PC-9 (cell line): ENCODE results near the gene GGN. TPM values are rescaled to one million over a fixed set of nuclear protein-coding genes. Genes with fewer than 3 reads are reported as not detected.
A peak's percentile ranks its signal among the peaks of the same experiment; 100 is the strongest.

Experiments used
- Bru-seq: library from RNA; stranded (reverse); fragments of 400-500 nt; gene quantifications from one replicate; lab custom pipeline; 2021; lab: Mats Ljungman, UMichigan
- BruChase-seq, 2 experiments: library from RNA; stranded (reverse); fragments of 400-500 nt; gene quantifications; one replicate each; lab custom pipeline; 2021; lab: Mats Ljungman, UMichigan
- BruUV-seq: library from RNA; stranded (reverse); fragments of 400-500 nt; replicated peaks from 2 replicates; lab custom pipeline; 2021; lab: Mats Ljungman, UMichigan
- CTCF ChIA-PET: fragments of 300-600 bp; sonication (Branson Sonifier 250); formaldehyde crosslinking; loops from one replicate; lab custom pipeline; 2022; ENCODE audit warnings: antibody characterized with exemption; lab: Charles Lee
- POLR2A ChIA-PET: fragments of 300-600 bp; sonication (Branson Sonifier 250); formaldehyde crosslinking; loops from one replicate; lab custom pipeline; 2022; ENCODE audit warnings: antibody characterized with exemption; ENCODE audit not compliant: unreplicated experiment; lab: Charles Lee
- DNase-seq, 2 experiments: peaks; one replicate each; pipeline versions ENCODE4 v3.0.0 to v3.0.0-alpha.2; 2015 to 2022; ENCODE audit warnings: mixed read lengths in 1 of 2
- H2AFZ ChIP-seq: fragments of 200-600 bp; sonication (generic); 2 replicates; pipeline ENCODE4 v1.8.1; 2017; ENCODE audit warnings: antibody characterized with exemption
- H3F3A ChIP-seq: fragments of 200-600 bp; sonication (generic); 2 replicates; pipeline ENCODE4 v1.8.1; 2017; ENCODE audit warnings: antibody characterized with exemption, mild to moderate bottlenecking, low read depth; ENCODE audit not compliant: insufficient read depth
- H3K27ac ChIP-seq: fragments of 200-600 bp; sonication (generic); 2 replicates; pipeline ENCODE4 v1.6.1; 2016; ENCODE audit warnings: mixed run types
- H3K27me3 ChIP-seq: fragments of 200-600 bp; sonication (generic); 2 replicates; pipeline ENCODE4 v1.6.1; 2016; ENCODE audit warnings: low read depth, mixed run types; ENCODE audit not compliant: insufficient read depth
- H3K36me3 ChIP-seq: fragments of 200-600 bp; sonication (generic); 2 replicates; pipeline ENCODE4 v1.6.1; 2016; ENCODE audit warnings: low read depth, mixed run types
- H3K4me1 ChIP-seq: fragments of 200-600 bp; sonication (generic); replicated peaks from 2 replicates; pipeline ENCODE4 v1.6.1; 2016; ENCODE audit warnings: mixed run types; ENCODE audit not compliant: insufficient read depth
- H3K4me2 ChIP-seq: fragments of 200-600 bp; sonication (generic); 2 replicates; pipeline ENCODE4 v1.6.1; 2017; ENCODE audit warnings: mixed run types
- H3K4me3 ChIP-seq: fragments of 200-600 bp; sonication (generic); 2 replicates; pipeline ENCODE4 v1.6.1; 2016; ENCODE audit warnings: mixed run types
- H3K79me2 ChIP-seq: fragments of 200-600 bp; sonication (generic); 2 replicates; pipeline ENCODE4 v1.6.1; 2017; ENCODE audit warnings: low read depth, mixed run types
- H3K9me2 ChIP-seq: fragments of 200-600 bp; sonication (generic); 2 replicates; pipeline ENCODE4 v1.8.1; 2017; ENCODE audit warnings: mild to moderate bottlenecking; ENCODE audit not compliant: insufficient read depth
- H3K9me3 ChIP-seq: fragments of 200-600 bp; sonication (generic); 2 replicates; pipeline ENCODE4 v1.8.1; 2016; ENCODE audit warnings: low read depth; ENCODE audit not compliant: insufficient read depth
- H4K20me1 ChIP-seq: fragments of 200-600 bp; sonication (generic); 2 replicates; pipeline ENCODE4 v1.8.1; 2017; ENCODE audit not compliant: insufficient read depth
- CTCF ChIP-seq: fragments of 200-600 bp; sonication (generic); conservative IDR thresholded peaks from 2 replicates; pipeline ENCODE4 v1.6.1; 2017; ENCODE audit warnings: mixed run types, antibody characterized with exemption, mild to moderate bottlenecking, moderate library complexity
- EZH2 ChIP-seq: fragments of 200-600 bp; sonication (generic); IDR thresholded peaks from 2 replicates; pipeline ENCODE4 v1.8.0; 2017; ENCODE audit warnings: antibody characterized with exemption, low read depth
- intact Hi-C: fragments of 100-400 bp; cut with micrococcal nuclease; formaldehyde crosslinking; loops from one replicate; pipeline ENCODE4 v1.10.0; 2022; ENCODE audit not compliant: unreplicated experiment
- long read RNA-seq: library from polyadenylated mRNA; stranded (forward); transcript quantifications from one replicate; pipeline ENCODE4 v2.0.0, GENCODE V29; 2022
- total RNA-seq: library from RNA; stranded (reverse); gene quantifications from 2 replicates; pipeline ENCODE4 v1.2.3, GENCODE V29; 2021

Gene GGN
- total RNA-seq (1.0 and 2.1 TPM in 2 replicates), Bru-seq, nascent RNA (percentile 23 among the genes with signal in this experiment), BruChase-seq, experiment 1, labeled RNA remaining after a 2-hour chase (percentile 24 among the genes with signal in this experiment), BruChase-seq, experiment 2, labeled RNA remaining after a 6-hour chase (percentile 34 among the genes with signal in this experiment)
- long read RNA-seq, partial matches to known transcripts: 1 of 4 reads
- long read RNA-seq, other reads (novel, unspliced or antisense): 2 of 4 reads

GRCh38 chr19:38387550-38388348 is at the start of gene GGN:
Gene GGN, minus strand, starts transcription at chr19:38388034. Its CDS starts 773 bp downstream, at chr19:38387261.
- Histone ChIP-seq H3K79me2 (no peaks in the 10 kb centered on the region), H2AFZ (peak within 1 kb of the TSS; percentile 83)
- DNase-seq: peak; percentile 81 to 93

GRCh38 chr19:38437295-38437694 is 49.5 kb upstream of the GGN start:
- Histone ChIP-seq H3K4me2 (no peak overlapping the region), H3F3A (no peaks in the 10 kb centered on the region), H2AFZ (no peak overlapping the region), H3K27ac (no peak overlapping the region), H4K20me1 (no peaks in the 10 kb centered on the region), H3K9me3 (no peaks in the 10 kb centered on the region), H3K4me3 (no peak overlapping the region), H3K79me2 (no peaks in the 10 kb centered on the region), H3K9me2 (no peaks in the 10 kb centered on the region), H3K4me1 (no peaks in the 10 kb centered on the region), H3K36me3 (no peaks in the 10 kb centered on the region), H3K27me3 (no peaks in the 10 kb centered on the region; the same call in 1 of the 2 replicates)
- no TSS peak for BruUV-seq
- CTCF ChIA-PET: no interaction called here
- POLR2A ChIA-PET: interaction anchor here (0.5 kb wide), 1 partner anchor 457 kb away, joined by 5 read pairs; no protein-coding TSS in a partner anchor
- no peak for DNase-seq
- TF ChIP-seq EZH2 (no peak), CTCF (no peak)
- intact Hi-C loops: no loop called here

More at GRCh38 chr19:38387550-38388348, at the start of gene GGN:
- Histone ChIP-seq H3K27me3 (no peaks in the 10 kb centered on the region), H3K4me1 (peaks cover 8% of the 10 kb centered on the region; the same call in 1 of the 2 replicates), H3K9me2 (no peaks in the 10 kb centered on the region), H3K4me2 (peak within 1 kb of the TSS; percentile 81), H3K9me3 (no peaks in the 10 kb centered on the region), H3K4me3 (peak within 1 kb of the TSS; percentile 71), H3K27ac (peak within 1 kb of the TSS; percentile 36; the same call in 1 of the 2 replicates), H3K36me3 (no peaks in the 10 kb centered on the region), H3F3A (peaks cover 27% of the 10 kb centered on the region; the same call in 1 of the 2 replicates), H4K20me1 (no peaks in the 10 kb centered on the region)
- TF ChIP-seq CTCF (no peak), EZH2 (no peak)
- BruUV-seq: no TSS peak
- intact Hi-C loops: loop anchor here (1.0 to 10.0 kb wide), 4 partner anchors 13 to 483 kb away; partner anchors contain the start of genes PSMD8, SIPA1L3 and WDR87
- POLR2A ChIA-PET: interaction anchor here (0.5 to 1.5 kb wide), 12 partner anchors 11 to 1048 kb away, joined by 3 to 34 read pairs (median 8); partner anchors contain the start of genes ACTN4, FAM98C, PSMD8 and RPS16
- CTCF ChIA-PET: interaction anchor here (0.5 to 3.0 kb wide), 7 partner anchors 14 to 954 kb away, joined by 3 to 29 read pairs (median 8); partner anchors contain the start of genes C19orf33, FAM98C, PSMD8 and SAMD4B

- Histone ChIP-seq H4K20me1 (no peaks in the 10 kb centered on the region), H3K4me3 (no peak overlapping the region), H3K9me3 (no peaks in the 10 kb centered on the region), H3K4me2 (no peak overlapping the region), H3K27ac (no peak overlapping the region), H3K36me3 (no peaks in the 10 kb centered on the region), H2AFZ (no peak overlapping the region), H3K9me2 (no peaks in the 10 kb centered on the region), H3F3A (no peaks in the 10 kb centered on the region), H3K79me2 (no peaks in the 10 kb centered on the region), H3K4me1 (no peaks in the 10 kb centered on the region), H3K27me3 (peaks cover 3% of the 10 kb centered on the region; the same call in 1 of the 2 replicates)
- TF ChIP-seq EZH2: no peak
- no peak for TF ChIP-seq CTCF
- no peak for DNase-seq
- no TSS peak for BruUV-seq
- intact Hi-C loops: no loop called here
- ChIA-PET POLR2A (no interaction called here), CTCF (interaction anchor here (0.6 to 0.7 kb wide), 2 partner anchors 23 to 300 kb away, joined by 3 read pairs; no protein-coding TSS in a partner anchor)
Measured at GRCh38 chr19:38434549-38435051, 46.8 kb upstream of the GGN start.
